ENCODE data around the gene LRP4.

LRP4 gene

DNA sequence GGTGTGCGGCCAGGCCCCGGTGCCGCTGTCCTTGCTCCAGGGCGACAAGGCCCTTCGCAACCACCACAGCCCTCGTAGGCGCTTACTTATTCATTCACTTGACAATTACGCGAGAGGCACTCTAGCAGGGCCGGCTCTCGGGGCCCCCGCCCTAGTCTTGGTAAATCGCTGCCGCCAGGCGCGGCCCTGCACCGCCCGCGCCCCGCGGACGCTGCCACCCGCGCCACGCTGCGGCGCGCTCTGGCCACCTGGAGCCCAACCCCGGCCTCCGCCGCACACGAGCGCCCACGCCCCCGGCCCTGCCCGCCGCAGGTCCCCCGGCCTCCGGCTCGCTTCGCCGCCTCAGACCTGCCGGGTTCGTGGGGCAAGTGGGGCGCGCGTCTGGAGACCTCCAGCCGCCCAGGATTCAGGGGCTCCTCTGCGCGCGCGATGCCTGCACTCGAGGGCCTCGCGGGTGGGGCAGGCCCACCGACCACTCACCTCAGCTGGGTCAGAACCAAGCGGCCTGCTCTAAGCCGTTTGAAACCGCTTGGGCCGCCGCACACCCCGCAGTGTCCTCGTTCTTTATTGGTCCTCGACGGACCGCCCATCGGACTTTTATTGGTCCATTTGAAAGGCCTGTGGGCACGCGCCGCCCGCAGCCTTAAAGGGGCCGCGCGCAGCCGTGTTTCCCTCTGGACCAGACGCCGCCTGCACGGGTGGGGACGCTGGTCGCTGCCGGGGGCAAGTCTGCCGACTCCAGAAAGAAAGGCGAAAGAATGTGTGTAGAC, 72.4 kb downstream of the LRP4 start, which contains the start of gene CKAP5 (continued):
- 0 out of 2 replicates have a peak, but pooled peaks have one; percentile 24 for TF ChIP-seq ZNF501 (tag by site-specific recombination; IDR thresholded peaks at IDR 0.05)
- no peak for TF ChIP-seq ZNF768 (tag by site-specific recombination; IDR thresholded peaks at IDR 0.05)
- TF ChIP-seq, protein P1, sequence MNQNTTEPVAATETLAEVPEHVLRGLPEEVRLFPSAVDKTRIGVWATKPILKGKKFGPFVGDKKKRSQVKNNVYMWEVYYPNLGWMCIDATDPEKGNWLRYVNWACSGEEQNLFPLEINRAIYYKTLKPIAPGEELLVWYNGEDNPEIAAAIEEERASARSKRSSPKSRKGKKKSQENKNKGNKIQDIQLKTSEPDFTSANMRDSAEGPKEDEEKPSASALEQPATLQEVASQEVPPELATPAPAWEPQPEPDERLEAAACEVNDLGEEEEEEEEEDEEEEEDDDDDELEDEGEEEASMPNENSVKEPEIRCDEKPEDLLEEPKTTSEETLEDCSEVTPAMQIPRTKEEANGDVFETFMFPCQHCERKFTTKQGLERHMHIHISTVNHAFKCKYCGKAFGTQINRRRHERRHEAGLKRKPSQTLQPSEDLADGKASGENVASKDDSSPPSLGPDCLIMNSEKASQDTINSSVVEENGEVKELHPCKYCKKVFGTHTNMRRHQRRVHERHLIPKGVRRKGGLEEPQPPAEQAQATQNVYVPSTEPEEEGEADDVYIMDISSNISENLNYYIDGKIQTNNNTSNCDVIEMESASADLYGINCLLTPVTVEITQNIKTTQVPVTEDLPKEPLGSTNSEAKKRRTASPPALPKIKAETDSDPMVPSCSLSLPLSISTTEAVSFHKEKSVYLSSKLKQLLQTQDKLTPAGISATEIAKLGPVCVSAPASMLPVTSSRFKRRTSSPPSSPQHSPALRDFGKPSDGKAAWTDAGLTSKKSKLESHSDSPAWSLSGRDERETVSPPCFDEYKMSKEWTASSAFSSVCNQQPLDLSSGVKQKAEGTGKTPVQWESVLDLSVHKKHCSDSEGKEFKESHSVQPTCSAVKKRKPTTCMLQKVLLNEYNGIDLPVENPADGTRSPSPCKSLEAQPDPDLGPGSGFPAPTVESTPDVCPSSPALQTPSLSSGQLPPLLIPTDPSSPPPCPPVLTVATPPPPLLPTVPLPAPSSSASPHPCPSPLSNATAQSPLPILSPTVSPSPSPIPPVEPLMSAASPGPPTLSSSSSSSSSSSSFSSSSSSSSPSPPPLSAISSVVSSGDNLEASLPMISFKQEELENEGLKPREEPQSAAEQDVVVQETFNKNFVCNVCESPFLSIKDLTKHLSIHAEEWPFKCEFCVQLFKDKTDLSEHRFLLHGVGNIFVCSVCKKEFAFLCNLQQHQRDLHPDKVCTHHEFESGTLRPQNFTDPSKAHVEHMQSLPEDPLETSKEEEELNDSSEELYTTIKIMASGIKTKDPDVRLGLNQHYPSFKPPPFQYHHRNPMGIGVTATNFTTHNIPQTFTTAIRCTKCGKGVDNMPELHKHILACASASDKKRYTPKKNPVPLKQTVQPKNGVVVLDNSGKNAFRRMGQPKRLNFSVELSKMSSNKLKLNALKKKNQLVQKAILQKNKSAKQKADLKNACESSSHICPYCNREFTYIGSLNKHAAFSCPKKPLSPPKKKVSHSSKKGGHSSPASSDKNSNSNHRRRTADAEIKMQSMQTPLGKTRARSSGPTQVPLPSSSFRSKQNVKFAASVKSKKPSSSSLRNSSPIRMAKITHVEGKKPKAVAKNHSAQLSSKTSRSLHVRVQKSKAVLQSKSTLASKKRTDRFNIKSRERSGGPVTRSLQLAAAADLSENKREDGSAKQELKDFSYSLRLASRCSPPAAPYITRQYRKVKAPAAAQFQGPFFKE (tag by site-specific recombination; IDR thresholded peaks at IDR 0.05; ENCODE audit: borderline replicate concordance): no peak
- 0 out of 2 replicates have a peak, but pooled peaks have one; percentile 45 for TF ChIP-seq ZBTB17 (tag by site-specific recombination; IDR thresholded peaks at IDR 0.05)
- TF ChIP-seq ZNF10 (tag by site-specific recombination; IDR thresholded peaks at IDR 0.05): no peak
- no peak for TF ChIP-seq AEBP2 (tag by site-specific recombination; IDR thresholded peaks at IDR 0.05; ENCODE audit: borderline replicate concordance)
- TF ChIP-seq MYNN (tag by site-specific recombination; IDR thresholded peaks at IDR 0.05; ENCODE audit: borderline replicate concordance): no peak
- TF ChIP-seq KLF8 (tag by site-specific recombination; IDR thresholded peaks at IDR 0.05): peak; percentile 69; the same call in 1 of the 2 replicates
- TF ChIP-seq ZNF585B (tag by site-specific recombination; IDR thresholded peaks at IDR 0.05): no peak
- no peak for TF ChIP-seq ZNF274 (IDR thresholded peaks at IDR 0.05; ENCODE audit: low read length)
- no peak for TF ChIP-seq ZNF274 (tag by site-specific recombination; IDR thresholded peaks at IDR 0.05; ENCODE audit: borderline replicate concordance)
- TF ChIP-seq ZNF555 (tag by site-specific recombination; conservative IDR thresholded peaks at IDR 0.05): no peak
- 0 out of 2 replicates have a peak, but pooled peaks have one; percentile 57 for TF ChIP-seq SP7 (tag by site-specific recombination; IDR thresholded peaks at IDR 0.05)
- no peak for TF ChIP-seq ZNF549 (tag by site-specific recombination; IDR thresholded peaks at IDR 0.05)
- TF ChIP-seq ZNF335 (tag by site-specific recombination; conservative IDR thresholded peaks at IDR 0.05): peak; percentile 88
- TF ChIP-seq ZBTB48 (tag by site-specific recombination; IDR thresholded peaks at IDR 0.05): no peak
- TF ChIP-seq ZNF148 (tag by site-specific recombination; IDR thresholded peaks at IDR 0.05; ENCODE audit: borderline replicate concordance): no peak
- no peak for TF ChIP-seq SALL2 (tag by site-specific recombination; IDR thresholded peaks at IDR 0.05; ENCODE audit: borderline replicate concordance)
- TF ChIP-seq, protein P2, sequence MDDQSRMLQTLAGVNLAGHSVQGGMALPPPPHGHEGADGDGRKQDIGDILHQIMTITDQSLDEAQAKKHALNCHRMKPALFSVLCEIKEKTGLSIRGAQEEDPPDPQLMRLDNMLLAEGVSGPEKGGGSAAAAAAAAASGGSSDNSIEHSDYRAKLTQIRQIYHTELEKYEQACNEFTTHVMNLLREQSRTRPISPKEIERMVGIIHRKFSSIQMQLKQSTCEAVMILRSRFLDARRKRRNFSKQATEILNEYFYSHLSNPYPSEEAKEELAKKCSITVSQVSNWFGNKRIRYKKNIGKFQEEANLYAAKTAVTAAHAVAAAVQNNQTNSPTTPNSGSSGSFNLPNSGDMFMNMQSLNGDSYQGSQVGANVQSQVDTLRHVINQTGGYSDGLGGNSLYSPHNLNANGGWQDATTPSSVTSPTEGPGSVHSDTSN (CRISPR knock-in tag; IDR thresholded peaks at IDR 0.05): no peak
- no peak for TF ChIP-seq ZNF544 (tag by site-specific recombination; IDR thresholded peaks at IDR 0.05)
- peak; percentile 81 for TF ChIP-seq ZFHX2 (tag by site-specific recombination; conservative IDR thresholded peaks at IDR 0.05)
- no peak for TF ChIP-seq ZNF707 (tag by site-specific recombination; IDR thresholded peaks at IDR 0.05)
- no peak for TF ChIP-seq ZNF623 (tag by site-specific recombination; IDR thresholded peaks at IDR 0.05)
- no peak for TF ChIP-seq ZNF664 (tag by site-specific recombination; IDR thresholded peaks at IDR 0.05)
- TF ChIP-seq ZNF169 (tag by site-specific recombination; IDR thresholded peaks at IDR 0.05): no peak
- TF ChIP-seq ZNF398 (tag by site-specific recombination; IDR thresholded peaks at IDR 0.05): no peak
- peak; percentile 59; the same call in 1 of the 2 replicates for TF ChIP-seq OVOL3 (tag by site-specific recombination; IDR thresholded peaks at IDR 0.05)

All from HEK293 (cell line).